Retina (tissue), 1 donor: ENCODE results near the gene MVB12B.

ENCODE experiments used
- DNase-seq: peaks from one replicate; pipeline ENCODE4 v3.0.0-alpha.2; 2016

Gene MVB12B

DNA sequence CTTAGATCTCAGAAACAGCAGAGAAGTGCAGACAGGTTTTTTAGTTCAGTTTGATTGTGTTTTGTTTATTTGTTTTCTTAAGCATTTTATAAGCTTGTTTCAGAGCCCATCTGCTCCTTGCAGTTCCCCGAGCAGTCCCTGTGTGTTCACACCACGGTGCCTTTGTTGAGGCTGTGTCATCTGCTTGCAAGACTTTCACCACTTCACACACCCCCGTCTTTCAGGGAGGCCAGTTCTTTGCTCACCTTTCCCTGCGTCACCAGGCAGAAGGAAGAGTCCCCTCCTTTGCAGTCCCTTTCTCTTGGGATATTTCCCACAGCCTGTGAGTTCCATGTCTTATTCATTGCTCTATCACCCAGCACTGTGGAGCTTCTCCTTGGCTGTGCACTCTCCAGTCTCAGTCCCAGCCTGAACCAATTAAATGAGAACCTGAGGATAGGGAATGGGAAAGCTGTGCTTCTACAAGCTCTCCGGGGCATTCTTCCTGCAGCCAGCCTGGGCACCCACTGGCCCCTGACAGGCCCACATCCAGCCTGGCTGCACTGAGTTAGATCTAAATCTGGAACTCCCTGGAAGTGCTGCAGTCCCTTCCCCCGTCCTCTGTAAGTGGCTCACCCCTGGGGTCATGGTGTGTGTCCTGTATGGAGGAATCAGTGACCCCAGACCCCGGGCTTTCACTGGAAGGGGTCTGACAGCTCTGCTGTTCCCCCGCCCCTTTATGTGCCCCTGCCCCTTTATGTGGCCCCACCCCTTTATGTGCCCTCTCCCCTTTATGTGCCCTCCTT is 5.5 kb downstream of the MVB12B start:
- no peak for DNase-seq

GRCh38 chr9:126334721-126335621 is 8.3 kb downstream of the MVB12B start:
- no peak for DNase-seq

- DNase-seq = no peak
Measured at GRCh38 chr9:126335837-126336735, 9.5 kb downstream of the MVB12B start.

DNA sequence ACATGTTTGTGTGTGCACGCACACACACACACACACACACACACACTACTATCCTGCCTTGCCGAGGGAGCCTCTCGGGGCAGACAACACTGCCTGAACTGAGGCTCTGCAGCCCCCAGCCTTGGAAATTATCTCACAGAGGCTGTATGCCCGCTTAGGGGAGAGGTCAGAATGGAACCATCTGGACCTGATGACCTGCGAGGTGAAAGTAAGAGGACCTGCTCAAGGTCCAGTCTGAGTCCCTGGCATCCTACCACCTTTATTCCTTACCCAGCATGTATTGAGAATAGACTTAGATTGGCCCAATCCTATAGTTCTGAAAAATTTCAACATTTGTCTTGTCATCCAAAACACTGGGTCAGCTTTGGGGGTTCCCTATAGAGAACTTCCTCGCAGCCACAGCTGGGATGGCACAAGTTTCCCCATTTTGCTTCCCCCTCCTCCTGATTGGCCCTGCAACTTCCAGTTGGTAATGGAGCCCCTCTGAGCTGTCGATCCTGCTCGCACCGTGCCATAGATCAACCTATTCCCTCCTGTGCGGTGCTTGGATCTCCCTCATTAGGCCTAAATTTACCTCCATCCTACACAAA is 10.2 kb downstream of the MVB12B start:
- DNase-seq = no peak

DNA sequence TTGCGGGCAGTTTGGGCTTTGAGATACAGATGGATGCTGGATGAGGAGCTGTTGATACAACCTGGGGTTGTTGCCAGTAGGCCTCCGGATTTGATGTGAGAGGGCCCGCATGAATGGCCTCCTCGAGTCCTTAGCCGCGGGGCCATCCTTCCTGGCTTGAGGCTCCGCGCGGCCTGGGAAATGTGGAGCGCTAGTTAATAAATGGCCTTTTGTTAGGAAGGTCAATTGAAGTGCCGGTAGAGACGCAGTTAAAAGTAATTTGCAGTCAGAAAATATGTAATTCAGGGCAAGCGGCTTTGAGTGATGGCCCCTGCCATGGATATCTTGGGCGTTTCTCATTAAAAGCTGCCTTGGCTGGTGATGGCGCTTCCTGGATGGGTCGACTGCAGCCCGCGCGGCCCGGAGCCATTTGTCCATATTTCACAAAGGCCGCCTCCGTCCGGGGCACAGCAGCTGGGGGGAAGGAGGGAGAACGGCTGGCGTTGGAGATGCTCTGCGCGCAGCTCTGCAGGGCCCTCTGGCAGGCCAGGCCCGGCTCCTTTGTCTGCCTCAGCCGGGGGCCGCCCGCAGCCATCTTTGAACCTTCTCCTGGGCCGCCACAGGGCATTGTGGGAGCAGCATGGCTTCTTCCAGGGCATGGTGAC is 11.2 kb downstream of the MVB12B start:
- DNase-seq = peak; percentile 49

- DNase-seq = no peak
Measured at GRCh38 chr9:126338945-126339344, 12.3 kb downstream of the MVB12B start.

GRCh38 chr9:126341426-126341825 is 14.8 kb downstream of the MVB12B start:
- DNase-seq = no peak

DNA sequence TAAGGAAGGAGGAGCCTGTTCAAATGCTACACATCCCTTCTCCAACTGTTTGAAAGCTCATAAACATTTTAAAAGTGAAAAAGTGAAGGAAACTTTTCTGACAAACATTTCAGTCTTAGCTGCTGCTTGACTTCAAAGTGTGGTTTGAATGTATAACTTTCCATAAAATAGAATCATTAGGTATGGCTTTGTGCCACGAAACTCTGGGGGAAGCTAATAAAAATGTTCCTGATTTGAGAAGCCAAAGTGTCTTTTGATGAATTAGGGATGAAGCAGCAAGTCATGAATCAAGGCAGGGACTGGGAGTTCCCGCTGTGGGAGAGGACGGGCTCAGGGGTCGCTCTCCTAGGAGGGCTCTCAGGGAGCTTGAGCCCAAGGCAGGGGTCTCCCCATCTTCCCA is 15.3 kb downstream of the MVB12B start:
- DNase-seq = no peak

GRCh38 chr9:126342621-126343031 is 16.0 kb downstream of the MVB12B start:
- DNase-seq = no peak

DNA sequence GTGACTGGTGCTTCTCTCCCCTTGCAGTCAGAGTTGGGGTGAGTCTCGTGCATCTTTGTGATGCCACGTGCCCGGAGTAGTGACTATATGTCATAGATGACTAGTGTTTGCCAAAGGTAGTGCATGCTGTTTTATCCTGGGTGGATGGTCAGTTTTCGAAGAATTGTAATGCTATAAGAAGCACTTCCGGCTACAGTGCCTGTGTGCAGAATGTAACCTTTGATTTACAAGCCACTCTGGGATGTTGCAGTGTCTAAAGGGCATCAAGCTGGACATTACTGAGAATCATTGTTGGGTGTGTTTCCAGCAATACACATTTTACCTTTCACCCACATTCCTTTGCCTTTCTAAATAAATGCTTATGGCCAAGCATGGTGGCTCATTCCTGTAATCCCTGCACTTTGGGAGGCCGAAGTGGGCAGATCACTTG is 16.7 kb downstream of the MVB12B start:
- DNase-seq = no peak

DNA sequence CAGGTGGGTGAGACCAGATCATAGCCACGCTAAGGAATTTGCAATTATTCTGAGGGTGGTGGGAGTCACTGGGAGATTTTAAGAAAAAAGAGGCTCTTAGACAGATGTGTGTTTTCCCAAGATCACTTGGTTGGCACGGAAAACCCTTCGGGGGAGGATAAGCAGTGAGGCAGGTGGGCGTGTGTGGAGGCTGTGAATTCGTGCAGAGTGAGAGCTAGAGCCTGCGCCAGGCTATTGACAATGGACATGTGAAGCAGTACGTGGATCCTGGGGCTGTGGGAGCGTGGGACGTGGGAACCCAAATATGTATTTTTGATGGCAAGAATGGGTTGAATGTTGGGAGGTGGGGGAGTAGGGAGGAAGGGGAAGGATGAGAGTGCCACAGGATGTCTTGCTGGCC is 19.4 kb downstream of the MVB12B start:
- DNase-seq = no peak

GRCh38 chr9:126347093-126347492 is 20.5 kb downstream of the MVB12B start:
- no peak for DNase-seq

DNA sequence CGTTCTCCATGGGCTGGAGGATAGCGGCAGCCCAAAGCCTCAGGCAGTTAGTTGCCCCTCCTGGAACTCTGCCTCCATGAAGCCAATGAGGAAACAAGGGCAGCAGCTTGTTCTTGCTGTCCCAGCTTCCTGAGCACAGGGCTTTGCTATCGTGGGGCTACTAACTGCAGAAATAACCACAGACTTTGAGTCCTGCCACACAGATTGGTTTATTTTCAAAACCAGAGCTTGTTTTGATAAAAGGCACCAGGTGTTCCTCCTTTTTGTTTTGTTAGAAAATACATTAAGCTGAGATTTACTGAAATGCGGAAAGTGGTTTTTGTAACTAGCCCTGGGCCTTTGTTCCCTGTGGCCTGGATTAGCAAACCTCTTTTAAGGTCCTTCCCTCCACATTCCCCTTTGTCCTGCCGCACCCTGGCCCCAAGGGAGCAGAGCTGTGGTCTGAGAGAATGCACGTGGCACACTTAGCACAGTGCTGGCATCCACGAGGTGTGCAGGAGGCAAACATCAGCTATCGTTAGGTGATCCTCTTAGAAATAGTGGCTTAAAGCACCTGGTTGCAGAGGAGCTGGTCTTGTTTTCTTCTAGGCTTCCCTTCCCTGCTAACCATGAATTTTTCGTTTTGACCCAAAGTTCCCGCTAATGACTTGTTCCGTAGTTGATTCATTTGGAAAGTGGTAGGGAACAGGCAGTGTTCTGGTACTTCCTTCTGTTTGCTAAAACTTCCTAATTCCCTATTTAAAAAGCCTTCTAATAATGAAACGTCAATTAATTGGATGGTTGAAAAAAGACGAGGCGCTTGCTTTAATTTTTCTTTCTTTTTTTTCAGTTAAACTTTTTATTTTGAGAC is 21.5 kb downstream of the MVB12B start:
- DNase-seq = peak; percentile 53

- DNase-seq = no peak
Measured at GRCh38 chr9:126348911-126349550, 22.4 kb downstream of the MVB12B start.

GRCh38 chr9:126354887-126355770 is 28.5 kb downstream of the MVB12B start:
- DNase-seq = no peak

- DNase-seq = no peak
Measured at GRCh38 chr9:126357074-126357473, 30.4 kb downstream of the MVB12B start.

GRCh38 chr9:126360073-126360472 is 33.4 kb downstream of the MVB12B start:
- no peak for DNase-seq

DNA sequence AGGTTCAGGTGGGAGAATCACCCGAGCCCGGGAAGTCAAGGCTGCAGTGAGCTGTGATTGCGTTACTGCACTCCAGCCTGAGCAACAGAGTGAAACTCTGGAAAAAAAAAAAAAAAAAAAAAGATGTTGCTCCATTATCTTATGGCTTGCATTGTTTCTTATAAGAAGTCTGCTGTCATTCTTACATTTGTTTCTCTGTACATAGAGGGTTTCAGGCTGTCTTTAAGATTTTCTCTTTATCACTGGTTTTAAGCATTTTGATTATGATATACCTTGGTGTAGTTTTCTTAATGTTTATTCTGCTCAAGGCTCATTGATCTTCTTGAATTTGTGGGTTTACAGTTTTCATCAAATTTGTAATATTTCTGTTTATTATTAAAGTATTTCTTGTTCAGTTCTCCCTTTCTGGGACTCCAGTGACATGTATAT is 35.2 kb downstream of the MVB12B start:
- no peak for DNase-seq

GRCh38 chr9:126363250-126363649 is 36.6 kb downstream of the MVB12B start:
- no peak for DNase-seq
